GM23338 (cell line): ENCODE data around the gene RFC5. TPM values are rescaled to one million over a fixed set of nuclear protein-coding genes. Genes with fewer than 3 reads are reported as not detected.

Experiments used
- ATAC-seq: fragments of 200-7000 bp; cut with Tn5 transposase; 3 replicates; pipeline ENCODE4 v1.9.1; 2020
- DNase-seq: peaks from one replicate; pipeline ENCODE4 v3.0.0-alpha.2; 2015; ENCODE audit warnings: low spot score
- H2AFZ ChIP-seq: fragments of 200-600 bp; sonication (generic); 2 replicates; pipeline ENCODE4 v1.8.0; 2016; ENCODE audit warnings: antibody characterized with exemption, mild to moderate bottlenecking, moderate library complexity
- H3F3A ChIP-seq: fragments of 200-600 bp; sonication (generic); replicated peaks from 2 replicates; pipeline ENCODE4 v1.8.0; 2017; ENCODE audit warnings: antibody characterized with exemption, mixed run types, low read depth
- H3K27ac ChIP-seq: fragments of 200-600 bp; sonication (generic); 2 replicates; pipeline ENCODE4 v1.6.1; 2016; ENCODE audit warnings: low read depth
- H3K27me3 ChIP-seq: fragments of 200-600 bp; sonication (generic); 2 replicates; pipeline ENCODE4 v1.8.0; 2016; ENCODE audit warnings: mild to moderate bottlenecking, mixed run types, moderate library complexity; ENCODE audit not compliant: insufficient read depth
- H3K36me3 ChIP-seq: fragments of 200-600 bp; sonication (generic); 2 replicates; pipeline ENCODE4 v1.8.0; 2016; ENCODE audit warnings: mild to moderate bottlenecking; ENCODE audit not compliant: insufficient read depth
- H3K4me1 ChIP-seq: fragments of 200-600 bp; sonication (generic); 2 replicates; pipeline ENCODE4 v1.8.0; 2016; ENCODE audit warnings: mild to moderate bottlenecking, moderate library complexity; ENCODE audit not compliant: insufficient read depth
- H3K4me2 ChIP-seq: fragments of 200-600 bp; sonication (generic); 2 replicates; pipeline ENCODE4 v1.7.1; 2017; ENCODE audit warnings: mixed run types
- H3K4me3 ChIP-seq: fragments of 200-600 bp; sonication (generic); 2 replicates; pipeline ENCODE4 v1.6.1; 2016; ENCODE audit warnings: mixed run types
- H3K79me2 ChIP-seq: fragments of 200-600 bp; sonication (generic); replicated peaks from 2 replicates; pipeline ENCODE4 v1.8.0; 2017; ENCODE audit warnings: mild to moderate bottlenecking; ENCODE audit not compliant: insufficient read depth
- H3K9me2 ChIP-seq: fragments of 200-600 bp; sonication (generic); 2 replicates; pipeline ENCODE4 v1.8.0; 2017; ENCODE audit not compliant: insufficient read depth
- H4K20me1 ChIP-seq: fragments of 200-600 bp; sonication (generic); replicated peaks from 2 replicates; pipeline ENCODE4 v1.8.0; 2017; ENCODE audit warnings: mild to moderate bottlenecking; ENCODE audit not compliant: insufficient read depth
- H3K27ac Mint-ChIP-seq: 2 replicates; pipeline ENCODE4 v1.8.0; 2020; ENCODE audit warnings: inconsistent platforms, mild to moderate bottlenecking, moderate library complexity, mixed read lengths
- H3K27me3 Mint-ChIP-seq: 3 replicates; pipeline ENCODE4 v1.8.0; 2022; ENCODE audit warnings: low read depth, mild to moderate bottlenecking, moderate library complexity, mixed read lengths, inconsistent platforms; ENCODE audit not compliant: insufficient read depth, poor library complexity
- H3K36me3 Mint-ChIP-seq: 3 replicates; pipeline ENCODE4 v1.8.0; 2021; ENCODE audit warnings: low read depth, mild to moderate bottlenecking, inconsistent platforms, moderate library complexity, mixed read lengths
- H3K4me1 Mint-ChIP-seq: 3 replicates; pipeline ENCODE4 v1.8.0; 2020; ENCODE audit warnings: mild to moderate bottlenecking, inconsistent platforms, mixed read lengths
- H3K4me3 Mint-ChIP-seq: 3 replicates; pipeline ENCODE4 v1.8.0; 2021; ENCODE audit warnings: moderate library complexity, mild to moderate bottlenecking, inconsistent platforms, mixed read lengths
- H3K9me3 Mint-ChIP-seq: 3 replicates; pipeline ENCODE4 v1.8.0; 2020; ENCODE audit warnings: moderate library complexity, mild to moderate bottlenecking, inconsistent platforms, mixed read lengths
- CREB1 ChIP-seq: fragments of 250-450 bp; sonication (Bioruptor Pico); IDR thresholded peaks from 2 replicates; pipeline ENCODE4 v1.5.0; 2020; ENCODE audit warnings: low read depth, mild to moderate bottlenecking, moderate library complexity
- CTCF ChIP-seq, 2 experiments: fragments of 200-600 bp in 1 of 2; sonication (generic) in 1 of 2; conservative IDR thresholded peaks; 2 replicates each; pipeline versions ENCODE4 v1.5.1 to v1.6.1; 2016 to 2017; ENCODE audit warnings: antibody characterized with exemption in 2 of 2, low read depth in 2 of 2, mild to moderate bottlenecking in 2 of 2, moderate library complexity in 1 of 2
- EZH2phosphoT487 ChIP-seq: fragments of 200-600 bp; sonication (generic); IDR thresholded peaks from one replicate; pipeline ENCODE4 v1.8.1; 2018; ENCODE audit warnings: antibody characterized with exemption; ENCODE audit not compliant: unreplicated experiment
- POLR2AphosphoS5 ChIP-seq: IDR thresholded peaks from 2 replicates; pipeline ENCODE4 v1.6.1; 2016; ENCODE audit warnings: antibody characterized with exemption, low read depth
- STAT1 ChIP-seq: IDR thresholded peaks from one replicate; pipeline ENCODE4 v1.6.1; 2016; ENCODE audit warnings: antibody characterized with exemption; ENCODE audit not compliant: unreplicated experiment
- ZNF331 ChIP-seq: fragments of 250-450 bp; sonication (Bioruptor Pico); IDR thresholded peaks from 2 replicates; pipeline ENCODE4 v1.5.0; 2020; ENCODE audit warnings: low read depth, mild to moderate bottlenecking, moderate library complexity
- ZNF462 ChIP-seq: fragments of 250-450 bp; sonication (Bioruptor Pico); IDR thresholded peaks from 2 replicates; pipeline ENCODE4 v1.5.0; 2020; ENCODE audit warnings: mild to moderate bottlenecking, moderate library complexity
- polyA plus RNA-seq: library from polyadenylated mRNA; unstranded; fragments of >200 nt; fragmentation: Nextera tagmentation; extraction: Ambion mirVana; gene quantifications from 2 replicates; pipeline ENCODE4 v1.2.1, GENCODE V29; 2016
- total RNA-seq: library from RNA; depleted of rRNA; stranded (reverse); fragments of >200 nt; shearing (Covaris generic); gene quantifications from 2 replicates; pipeline ENCODE4 v1.2.3, GENCODE V29; 2014

RFC5 gene
- total and polyA plus RNA-seq, 2 experiments from 2014 or later = 35.0 to 53.2 TPM

GRCh38 chr12:118036672-118037411 is 20.3 kb downstream of the RFC5 start:
- H3K4me3 ChIP-seq = no peak overlapping the region
- ATAC-seq (no peak), DNase-seq (no peak)
- no peak for TF ChIP-seq CTCF (conservative IDR thresholded peaks at IDR 0.05; ENCODE audit: low read depth in 2 of 2)
- no peak for TF ChIP-seq EZH2phosphoT487
- TF ChIP-seq POLR2AphosphoS5 = no peak
- no peak for TF ChIP-seq CREB1 (CRISPR knock-in tag)
- no peak for TF ChIP-seq STAT1
- TF ChIP-seq ZNF331 (CRISPR knock-in tag) = no peak
- TF ChIP-seq ZNF462 (CRISPR knock-in tag) = no peak
- peak overlapping the region; percentile 60; the same call in 1 of the 2 replicates for H3K27ac ChIP-seq
- H3K27me3 Mint-ChIP-seq = peaks cover 6% of the 10 kb centered on the region
- no peak overlapping the region for H2AFZ ChIP-seq
- H3K27ac Mint-ChIP-seq = no peak overlapping the region
- no peaks in the 10 kb centered on the region for H3K9me3 Mint-ChIP-seq
- peaks cover 23% of the 10 kb centered on the region for H3F3A ChIP-seq
- no peaks in the 10 kb centered on the region for H3K79me2 ChIP-seq
- H3K4me2 ChIP-seq = no peak overlapping the region
- peaks cover 11% of the 10 kb centered on the region for H4K20me1 ChIP-seq
- H3K36me3 Mint-ChIP-seq = peaks cover 88% of the 10 kb centered on the region
- H3K9me2 ChIP-seq = no peaks in the 10 kb centered on the region
- peaks cover 46% of the 10 kb centered on the region for H3K36me3 ChIP-seq
- H3K27me3 ChIP-seq = no peaks in the 10 kb centered on the region
- H3K4me1 ChIP-seq = no peaks in the 10 kb centered on the region
- no peak overlapping the region for H3K4me3 Mint-ChIP-seq
- peaks cover 11% of the 10 kb centered on the region; the same call in 2 of the 3 replicates for H3K4me1 Mint-ChIP-seq
